GM11168 (cell line): ENCODE results near the gene DST.

Experiments used
- in situ Hi-C: fragments of 300-500 bp; cut with MboI; formaldehyde crosslinking; loops from one replicate; pipeline ENCODE4 v1.12.0; 2022; ENCODE audit warnings: low sequenced_read_pairs; ENCODE audit not compliant: unreplicated experiment

The DST gene

DNA sequence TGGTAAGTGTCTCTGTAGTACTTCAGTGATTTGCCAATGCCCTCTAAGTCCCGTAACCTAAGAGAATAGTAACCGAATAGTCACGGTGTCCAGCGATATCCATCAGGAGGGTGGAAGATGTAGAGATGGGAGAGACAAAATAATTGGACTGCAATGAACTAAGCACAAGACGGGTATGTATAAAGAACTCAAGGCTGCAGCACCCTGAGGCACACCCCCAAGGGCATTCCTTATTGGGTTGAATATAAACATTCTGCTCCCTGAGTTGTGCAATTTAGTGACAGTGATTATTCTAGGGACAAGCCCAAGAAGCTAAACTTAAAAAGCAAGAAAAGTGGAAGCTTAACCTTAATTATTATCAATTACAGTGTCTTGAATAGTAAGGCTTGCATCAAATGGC is 14.6 kb downstream of the DST start:
- in situ Hi-C loops: no loop called here

GRCh38 chr6:56625356-56625755 is 17.3 kb downstream of the DST start:
- in situ Hi-C loops: no loop called here

DNA sequence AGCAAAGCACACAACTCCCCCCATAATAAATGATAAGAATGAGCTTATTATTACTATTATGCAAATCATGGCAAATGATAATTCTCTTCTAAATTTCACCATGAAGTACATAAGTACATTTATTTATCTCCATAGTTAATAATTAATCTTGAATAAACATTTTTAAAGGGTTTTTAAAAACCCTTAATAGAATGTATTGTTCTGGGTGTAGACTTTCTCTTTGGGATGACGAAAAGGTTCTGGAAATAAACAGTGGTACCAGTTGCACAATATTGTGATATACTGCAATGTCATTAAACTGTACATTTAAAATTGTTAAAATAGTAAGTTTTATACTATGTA is 18.0 kb downstream of the DST start:
- in situ Hi-C loops: no loop called here

DNA sequence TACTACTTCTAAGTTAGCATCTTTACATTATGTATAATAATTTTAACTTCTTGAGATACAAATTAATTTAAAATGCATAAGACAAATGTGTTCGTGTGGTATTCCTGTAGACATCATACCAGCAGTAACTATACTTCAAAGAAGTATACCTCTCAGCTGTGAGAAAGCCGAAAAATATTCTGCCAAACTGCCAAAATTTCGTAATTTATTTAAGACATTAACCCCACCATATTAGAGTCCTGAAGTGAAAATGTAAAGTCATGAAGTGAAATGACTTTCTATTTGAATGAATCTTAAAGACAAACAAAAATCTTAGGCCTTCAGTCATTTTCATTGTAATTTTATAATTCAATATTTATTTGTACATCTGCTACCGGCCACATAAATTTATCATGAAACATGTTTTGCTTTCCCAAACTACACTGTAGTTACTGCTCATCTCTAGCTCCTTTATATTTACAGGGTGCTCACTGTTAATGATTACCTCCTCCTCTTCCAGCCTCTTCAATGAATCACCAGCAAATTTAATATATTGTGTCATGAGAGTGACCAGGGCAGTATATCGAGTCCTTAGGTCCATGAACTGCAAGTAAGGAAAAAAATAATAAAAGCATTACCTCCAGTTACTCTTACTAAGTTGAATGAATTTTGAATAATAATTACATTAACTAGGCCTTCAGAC is 18.5 kb downstream of the DST start:
- in situ Hi-C loops: no loop called here

DNA sequence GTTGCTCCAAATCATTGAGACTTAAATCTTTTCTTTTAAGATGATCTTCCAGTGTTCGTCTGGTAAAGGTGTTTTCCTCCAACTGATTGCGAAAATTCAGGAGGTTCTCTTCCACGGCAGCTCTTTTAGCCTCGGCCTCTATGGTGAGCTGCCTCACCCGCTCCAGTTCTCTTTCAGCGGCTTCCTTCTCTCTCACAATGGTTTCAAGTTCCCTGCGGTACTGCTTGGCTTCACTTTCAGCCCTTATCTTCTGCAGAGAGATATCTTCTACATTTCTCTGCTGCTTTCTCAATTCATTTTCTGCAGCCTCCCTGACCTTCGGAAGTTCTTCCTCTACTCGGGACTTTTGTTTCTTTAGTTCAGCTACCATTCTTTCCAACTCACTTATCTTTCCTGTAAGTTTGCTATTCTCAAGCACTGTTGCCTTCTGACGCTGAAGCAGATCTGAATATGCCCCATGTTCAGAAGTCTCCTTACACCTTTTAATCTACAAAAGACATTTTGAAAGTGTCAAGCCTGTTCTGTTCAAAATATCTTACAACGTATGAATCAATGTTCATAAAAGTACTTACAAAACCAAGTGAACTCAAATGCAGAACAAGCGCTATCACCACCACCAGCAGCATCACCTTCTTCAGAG is 22.3 kb downstream of the DST start:
- in situ Hi-C loops: no loop called here

DNA sequence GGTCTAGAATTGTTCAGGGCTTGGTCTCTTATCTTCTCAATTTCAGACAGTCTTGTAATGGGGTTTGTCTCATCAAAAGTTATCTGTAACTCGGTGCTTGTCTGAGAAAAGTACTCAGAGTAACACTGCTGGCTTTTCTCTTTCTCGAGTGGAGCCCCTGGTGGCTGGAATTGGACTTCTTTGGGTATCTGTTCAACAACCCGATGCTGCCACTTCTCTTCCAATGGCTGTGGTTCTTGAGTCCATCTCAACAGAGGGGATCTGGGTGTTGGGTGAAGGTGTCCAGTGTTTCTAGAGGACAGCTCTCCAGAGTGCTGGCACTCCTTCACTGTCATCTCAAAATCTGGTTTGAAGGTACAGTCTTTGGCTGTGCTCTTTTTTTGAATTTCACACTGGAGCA is 24.6 kb downstream of the DST start:
- in situ Hi-C loops: no loop called here

GRCh38 chr6:56616967-56617366 is 25.7 kb downstream of the DST start:
- in situ Hi-C loops: no loop called here

- in situ Hi-C loops: no loop called here
Observed at GRCh38 chr6:56613247-56613851, 29.3 kb downstream of the DST start.

- in situ Hi-C loops: no loop called here
Observed at GRCh38 chr6:56608332-56608731, 34.4 kb downstream of the DST start.

DNA sequence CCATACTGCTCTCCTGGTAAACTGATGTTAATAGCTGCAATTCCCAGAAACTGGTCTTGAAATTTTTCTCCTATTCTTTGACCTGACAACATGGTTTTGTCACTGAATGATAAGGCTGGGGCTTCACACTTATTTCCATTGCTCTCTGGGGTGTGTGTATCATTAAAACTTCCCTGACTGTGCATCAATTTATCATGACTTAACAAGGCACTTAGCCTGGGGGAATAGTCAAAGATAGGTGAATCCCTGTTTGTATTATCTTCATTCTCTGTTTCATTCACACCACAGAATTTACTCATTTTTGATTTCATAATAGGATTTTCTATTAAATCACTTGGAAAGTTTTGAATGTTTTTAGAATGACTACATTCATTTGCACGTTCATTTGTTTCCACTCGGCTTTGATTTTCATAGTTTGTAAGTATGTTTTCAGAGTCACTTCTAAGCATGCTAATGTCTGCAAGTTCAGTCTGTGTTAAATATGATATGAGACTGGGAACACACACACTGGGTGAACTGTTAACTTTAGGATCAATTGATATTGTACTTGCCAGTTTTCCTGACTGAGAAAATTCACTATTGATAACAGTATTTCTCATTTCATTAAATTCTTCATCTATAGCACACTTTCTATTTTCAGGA is 35.5 kb downstream of the DST start:
- in situ Hi-C loops: no loop called here

GRCh38 chr6:56605435-56605834 is 37.3 kb downstream of the DST start:
- in situ Hi-C loops: no loop called here

GRCh38 chr6:56604186-56604585 is 38.5 kb downstream of the DST start:
- in situ Hi-C loops: no loop called here

GRCh38 chr6:56601390-56601789 is 41.3 kb downstream of the DST start:
- in situ Hi-C loops: no loop called here

DNA sequence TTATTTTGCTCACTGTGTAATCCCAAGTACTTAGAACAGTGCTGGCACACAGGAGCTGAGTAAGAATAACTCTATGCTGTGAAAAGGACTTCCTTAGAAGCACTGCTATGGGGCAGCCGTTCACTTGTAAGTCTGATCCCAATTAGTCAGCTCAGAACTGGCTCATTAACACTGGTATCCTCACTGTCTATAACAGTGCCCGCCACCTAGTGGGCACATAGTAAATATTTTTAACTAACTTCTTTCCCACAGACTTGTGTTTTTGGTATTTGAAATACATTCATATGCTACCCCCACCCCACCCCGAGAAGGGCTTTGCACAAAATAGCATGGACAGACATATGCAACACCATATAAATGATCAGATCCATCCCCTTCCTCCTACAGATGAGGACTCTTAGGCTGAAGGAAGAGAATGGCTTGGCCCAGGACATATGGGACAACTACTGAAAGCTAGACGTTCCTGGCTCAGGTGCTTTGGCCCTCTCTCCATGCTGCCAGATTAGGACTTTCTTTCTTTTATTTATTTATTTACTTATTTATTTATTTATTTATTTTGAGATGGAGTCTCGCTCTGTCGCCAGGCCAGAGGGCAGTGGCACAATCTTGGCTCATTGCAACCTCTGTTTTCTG is 47.1 kb downstream of the DST start:
- in situ Hi-C loops: no loop called here

DNA sequence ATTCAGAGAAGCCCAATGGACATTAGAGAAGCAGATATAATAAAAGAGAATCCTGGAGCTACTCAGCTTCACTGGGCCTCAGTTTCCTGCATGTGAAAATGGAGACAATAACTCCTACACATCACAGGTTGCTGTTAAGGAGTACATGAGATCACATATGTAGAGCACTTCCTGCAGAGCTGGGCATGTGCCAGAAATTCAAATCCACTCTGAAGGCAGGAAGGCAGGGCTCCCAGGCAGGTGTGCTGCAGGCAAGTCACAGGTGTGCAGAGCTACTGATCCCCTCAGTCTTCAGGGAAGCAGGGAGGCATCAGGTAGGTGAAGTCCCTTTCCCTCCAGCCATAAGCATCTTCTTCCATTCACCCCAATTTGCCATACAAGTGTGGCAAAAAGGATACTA is 48.0 kb downstream of the DST start:
- in situ Hi-C loops: no loop called here

DNA sequence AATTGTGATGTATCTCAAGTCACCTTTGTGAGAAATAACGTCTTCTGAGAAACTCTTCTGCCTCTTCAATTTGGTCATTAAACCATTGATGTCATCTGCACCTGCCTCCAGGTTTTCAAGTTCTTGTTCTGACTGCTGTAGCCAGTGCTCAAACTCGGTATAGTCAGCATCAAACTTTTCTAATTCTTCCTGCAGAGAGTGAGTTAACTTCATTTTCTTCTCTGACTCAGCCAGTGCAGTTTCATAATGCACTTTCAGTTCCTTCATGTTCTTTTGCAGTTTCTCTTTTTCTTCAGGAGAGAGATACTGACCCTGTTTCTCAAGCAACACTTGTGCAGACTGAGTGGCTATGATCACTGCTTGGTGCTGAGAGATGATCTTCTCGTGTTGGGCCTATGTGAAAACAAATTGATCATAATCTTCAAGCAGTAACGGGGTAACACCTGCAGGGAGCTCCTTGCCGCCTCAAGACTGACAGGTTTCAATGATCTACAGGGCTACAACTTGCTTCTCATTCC is 48.8 kb downstream of the DST start:
- in situ Hi-C loops: no loop called here

DNA sequence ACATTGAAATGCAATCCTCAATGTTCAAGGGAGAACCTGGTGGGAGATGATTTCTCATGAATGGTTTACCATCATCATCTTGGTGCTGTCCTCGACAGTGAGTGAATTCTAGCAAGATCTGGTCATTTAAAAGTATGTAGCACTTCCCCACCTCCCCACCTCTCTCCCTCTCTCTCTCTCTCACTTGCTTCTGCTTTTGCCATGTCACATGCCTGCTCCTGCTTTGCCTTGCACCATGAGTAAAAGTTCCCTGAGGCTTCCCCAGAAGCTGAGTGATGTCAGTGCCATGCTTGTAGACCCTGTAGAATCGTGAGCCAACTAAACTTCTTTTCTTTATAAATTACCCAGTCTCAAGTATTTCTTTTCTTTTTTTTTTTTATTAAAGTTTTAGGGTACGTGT is 60.5 kb downstream of the DST start:
- in situ Hi-C loops: no loop called here

DNA sequence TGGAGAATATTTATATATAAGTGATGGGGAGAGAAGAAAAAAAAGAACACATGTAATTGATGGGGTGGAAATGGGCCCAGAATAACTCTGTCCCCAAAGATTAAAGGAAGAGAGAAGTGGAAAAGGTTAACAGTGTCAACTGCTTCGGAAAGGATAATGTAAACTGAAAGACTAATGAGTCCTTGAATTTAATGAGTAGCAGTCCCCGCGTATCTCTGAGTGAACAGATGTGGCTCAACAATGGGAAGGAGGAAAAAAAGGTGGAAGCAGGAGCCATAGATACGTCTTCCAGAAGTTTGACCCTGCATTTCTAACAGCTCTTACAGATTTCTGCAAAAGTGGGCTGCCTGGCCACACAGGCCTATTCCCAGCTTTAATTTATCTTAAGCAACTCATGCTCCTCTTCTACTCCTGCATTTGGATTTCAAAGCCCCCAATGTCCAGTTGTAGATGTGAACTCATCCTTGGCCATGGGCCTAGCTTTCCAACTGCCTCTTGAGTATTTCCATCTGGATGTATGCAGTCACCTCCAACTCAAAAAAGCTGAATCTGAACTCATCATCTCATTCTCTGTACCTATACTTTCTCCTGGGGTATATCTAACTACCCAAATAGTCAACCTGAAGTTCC is 61.3 kb downstream of the DST start:
- in situ Hi-C loops: no loop called here

DNA sequence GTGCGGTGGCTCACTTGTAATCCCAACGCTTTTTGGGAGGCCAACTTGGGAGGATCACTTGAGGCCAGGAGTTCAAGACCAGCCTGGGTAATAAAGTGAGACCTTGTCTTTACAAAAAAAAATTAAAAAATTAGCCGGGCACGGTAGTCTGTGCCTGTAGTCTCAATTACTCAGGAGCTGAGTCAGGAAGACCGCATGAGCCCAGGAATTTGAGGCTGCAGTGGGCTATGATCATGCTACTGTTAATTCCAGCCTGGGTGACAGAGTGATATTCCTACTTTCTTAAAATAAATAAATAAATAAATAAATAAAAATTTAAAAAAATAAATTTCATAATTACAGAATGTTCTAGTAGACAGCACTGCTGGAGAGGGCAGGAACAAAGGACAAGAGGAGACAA is 62.4 kb downstream of the DST start:
- in situ Hi-C loops: no loop called here

DNA sequence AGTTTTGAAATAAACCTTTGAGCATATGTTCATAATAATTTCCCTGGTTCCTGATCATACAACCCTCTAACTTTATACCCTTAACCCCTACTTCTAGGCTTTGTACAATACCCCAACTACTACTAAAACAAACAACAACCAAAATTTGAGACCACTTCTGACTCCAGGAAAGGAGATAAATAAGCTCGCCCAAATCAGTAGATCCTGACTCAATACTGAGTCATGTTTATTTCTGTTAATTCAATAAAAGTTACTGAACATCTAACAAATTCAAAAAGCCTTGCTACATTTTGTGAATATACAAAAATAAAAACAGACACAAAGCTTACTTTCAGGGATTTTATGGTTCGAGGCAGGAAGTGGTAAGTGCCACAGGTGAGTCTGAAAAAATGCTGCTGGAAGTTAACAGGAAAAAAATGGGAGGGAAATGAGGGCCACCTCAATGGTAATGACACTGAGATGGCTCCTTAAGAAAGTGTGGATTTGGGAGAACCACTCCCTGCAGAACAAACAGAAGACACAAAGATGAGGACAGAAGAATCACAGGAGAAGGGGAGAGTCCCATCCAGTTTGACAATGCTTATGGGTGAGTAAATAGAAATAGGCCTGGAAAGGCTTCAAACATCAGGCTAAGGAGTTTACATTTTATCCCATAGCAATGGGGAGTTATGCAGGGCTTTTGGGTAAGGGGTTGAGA is 63.4 kb downstream of the DST start:
- in situ Hi-C loops: loop anchor here (10.0 kb wide), 1 partner anchor 215 kb away; no protein-coding TSS in a partner anchor
